HL-60 (cell line): Measurements from ENCODE around the gene SEC61A1.

Source experiments
- DNase-seq, 2 experiments: peaks; one replicate each; pipeline ENCODE4 v3.0.0-alpha.2; 2010 to 2020; ENCODE audit warnings: low read depth in 1 of 2, low spot score in 1 of 2
- H3K27ac ChIP-seq: fragments of 250-450 bp; sonication (Bioruptor Pico); replicated peaks from 2 replicates; pipeline ENCODE4 v1.5.1; 2020; ENCODE audit warnings: mild to moderate bottlenecking, moderate library complexity
- H3K27me3 ChIP-seq: fragments of 250-450 bp; sonication (Bioruptor Pico); 2 replicates; pipeline ENCODE4 v1.5.1; 2021; ENCODE audit warnings: mild to moderate bottlenecking, moderate library complexity; ENCODE audit not compliant: insufficient read depth, poor library complexity, severe bottlenecking
- H3K4me3 ChIP-seq: replicated peaks from 2 replicates; pipeline ENCODE4 v1.5.1; 2011; ENCODE audit warnings: mild to moderate bottlenecking, control low read depth, low read length; ENCODE audit not compliant: insufficient read depth
- GABPA ChIP-seq: IDR thresholded peaks from 2 replicates; pipeline ENCODE4 v1.6.1; 2012; ENCODE audit warnings: low read depth
- POLR2AphosphoS5 ChIP-seq: IDR thresholded peaks from 2 replicates; pipeline ENCODE4 v1.6.1; 2012; ENCODE audit warnings: low read depth
- SPI1 ChIP-seq: IDR thresholded peaks from 2 replicates; pipeline ENCODE4 v1.6.1; 2012; ENCODE audit warnings: low read depth, mild to moderate bottlenecking, borderline replicate concordance
- TF ChIP-seq, protein P1 (sequence below): IDR thresholded peaks from one replicate; pipeline ENCODE4 v1.5.1; 2011; ENCODE audit warnings: low read length, control low read depth, inconsistent platforms; ENCODE audit not compliant: insufficient read depth
- TF ChIP-seq, protein P2 (sequence below): IDR thresholded peaks from 2 replicates; pipeline ENCODE4 v1.6.1; 2012; ENCODE audit warnings: low read depth; ENCODE audit not compliant: insufficient replicate concordance

SEC61A1 gene

GRCh38 chr3:128098234-128098633, 46.0 kb downstream of the SEC61A1 start:
- Histone ChIP-seq H3K27ac (no peak overlapping the region), H3K27me3 (no peaks in the 10 kb centered on the region), H3K4me3 (no peak overlapping the region)
- no peak for DNase-seq
- TF ChIP-seq POLR2AphosphoS5: no peak
- TF ChIP-seq GABPA: no peak
- TF ChIP-seq, protein P1, sequence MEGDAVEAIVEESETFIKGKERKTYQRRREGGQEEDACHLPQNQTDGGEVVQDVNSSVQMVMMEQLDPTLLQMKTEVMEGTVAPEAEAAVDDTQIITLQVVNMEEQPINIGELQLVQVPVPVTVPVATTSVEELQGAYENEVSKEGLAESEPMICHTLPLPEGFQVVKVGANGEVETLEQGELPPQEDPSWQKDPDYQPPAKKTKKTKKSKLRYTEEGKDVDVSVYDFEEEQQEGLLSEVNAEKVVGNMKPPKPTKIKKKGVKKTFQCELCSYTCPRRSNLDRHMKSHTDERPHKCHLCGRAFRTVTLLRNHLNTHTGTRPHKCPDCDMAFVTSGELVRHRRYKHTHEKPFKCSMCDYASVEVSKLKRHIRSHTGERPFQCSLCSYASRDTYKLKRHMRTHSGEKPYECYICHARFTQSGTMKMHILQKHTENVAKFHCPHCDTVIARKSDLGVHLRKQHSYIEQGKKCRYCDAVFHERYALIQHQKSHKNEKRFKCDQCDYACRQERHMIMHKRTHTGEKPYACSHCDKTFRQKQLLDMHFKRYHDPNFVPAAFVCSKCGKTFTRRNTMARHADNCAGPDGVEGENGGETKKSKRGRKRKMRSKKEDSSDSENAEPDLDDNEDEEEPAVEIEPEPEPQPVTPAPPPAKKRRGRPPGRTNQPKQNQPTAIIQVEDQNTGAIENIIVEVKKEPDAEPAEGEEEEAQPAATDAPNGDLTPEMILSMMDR: no peak
- TF ChIP-seq, protein P2, sequence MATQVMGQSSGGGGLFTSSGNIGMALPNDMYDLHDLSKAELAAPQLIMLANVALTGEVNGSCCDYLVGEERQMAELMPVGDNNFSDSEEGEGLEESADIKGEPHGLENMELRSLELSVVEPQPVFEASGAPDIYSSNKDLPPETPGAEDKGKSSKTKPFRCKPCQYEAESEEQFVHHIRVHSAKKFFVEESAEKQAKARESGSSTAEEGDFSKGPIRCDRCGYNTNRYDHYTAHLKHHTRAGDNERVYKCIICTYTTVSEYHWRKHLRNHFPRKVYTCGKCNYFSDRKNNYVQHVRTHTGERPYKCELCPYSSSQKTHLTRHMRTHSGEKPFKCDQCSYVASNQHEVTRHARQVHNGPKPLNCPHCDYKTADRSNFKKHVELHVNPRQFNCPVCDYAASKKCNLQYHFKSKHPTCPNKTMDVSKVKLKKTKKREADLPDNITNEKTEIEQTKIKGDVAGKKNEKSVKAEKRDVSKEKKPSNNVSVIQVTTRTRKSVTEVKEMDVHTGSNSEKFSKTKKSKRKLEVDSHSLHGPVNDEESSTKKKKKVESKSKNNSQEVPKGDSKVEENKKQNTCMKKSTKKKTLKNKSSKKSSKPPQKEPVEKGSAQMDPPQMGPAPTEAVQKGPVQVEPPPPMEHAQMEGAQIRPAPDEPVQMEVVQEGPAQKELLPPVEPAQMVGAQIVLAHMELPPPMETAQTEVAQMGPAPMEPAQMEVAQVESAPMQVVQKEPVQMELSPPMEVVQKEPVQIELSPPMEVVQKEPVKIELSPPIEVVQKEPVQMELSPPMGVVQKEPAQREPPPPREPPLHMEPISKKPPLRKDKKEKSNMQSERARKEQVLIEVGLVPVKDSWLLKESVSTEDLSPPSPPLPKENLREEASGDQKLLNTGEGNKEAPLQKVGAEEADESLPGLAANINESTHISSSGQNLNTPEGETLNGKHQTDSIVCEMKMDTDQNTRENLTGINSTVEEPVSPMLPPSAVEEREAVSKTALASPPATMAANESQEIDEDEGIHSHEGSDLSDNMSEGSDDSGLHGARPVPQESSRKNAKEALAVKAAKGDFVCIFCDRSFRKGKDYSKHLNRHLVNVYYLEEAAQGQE: no peak
- TF ChIP-seq SPI1: no peak

DNA sequence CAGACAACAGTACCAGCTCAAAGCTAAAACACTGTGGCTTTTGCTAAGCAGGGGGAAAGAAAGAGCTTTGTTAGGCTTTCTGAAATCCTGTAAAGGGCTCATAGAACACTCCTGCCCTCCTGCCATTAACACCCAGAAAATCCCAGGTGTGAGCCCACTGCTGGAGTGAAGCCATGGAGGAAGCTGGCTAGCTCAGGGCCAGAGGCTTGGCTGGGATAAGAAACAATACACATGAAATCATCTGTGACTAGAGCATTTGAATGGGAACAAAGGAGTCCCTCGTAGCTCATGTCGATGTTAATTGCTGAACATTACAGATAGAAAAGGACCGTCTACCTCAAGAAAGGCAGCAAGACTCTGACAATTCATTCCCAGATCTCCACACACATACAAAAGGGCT, 47.9 kb downstream of the SEC61A1 start:
- TF ChIP-seq, protein P2: no peak
- TF ChIP-seq GABPA (no peak), SPI1 (no peak), POLR2AphosphoS5 (no peak)
- TF ChIP-seq, protein P1: no peak
- no peak overlapping the region for H3K27ac ChIP-seq
- no peak for DNase-seq
- H3K4me3 ChIP-seq: no peak overlapping the region
- H3K27me3 ChIP-seq: no peaks in the 10 kb centered on the region

GRCh38 chr3:128100638-128101037, 48.4 kb downstream of the SEC61A1 start:
- H3K27ac ChIP-seq: no peak overlapping the region
- no peaks in the 10 kb centered on the region for H3K27me3 ChIP-seq
- no peak for TF ChIP-seq POLR2AphosphoS5
- no peak for TF ChIP-seq SPI1
- TF ChIP-seq GABPA: no peak
- TF ChIP-seq, protein P2: no peak
- TF ChIP-seq, protein P1: no peak
- no peak for DNase-seq
- no peak overlapping the region for H3K4me3 ChIP-seq
